H1 (cell line): Measurements from ENCODE around the gene NEB. TPM values are rescaled to one million over a fixed set of nuclear protein-coding genes. Genes with fewer than 3 reads are reported as not detected.

Source experiments
- CTCF ChIA-PET: fragments of 300-600 bp; sonication (Branson Sonifier 250); formaldehyde crosslinking; loops from one replicate; lab custom pipeline; 2021; ENCODE audit not compliant: partially characterized antibody; lab: Charles Lee
- POLR2A ChIA-PET: fragments of 300-600 bp; sonication (Branson Sonifier 250); formaldehyde crosslinking; loops from one replicate; lab custom pipeline; 2021; ENCODE audit warnings: inconsistent platforms; ENCODE audit not compliant: partially characterized antibody; lab: Charles Lee
- DNase-seq, 2 experiments: peaks; one replicate each; pipeline versions ENCODE4 v3.0.0 to v3.0.0-alpha.2; 2010 to 2022; ENCODE audit warnings: low spot score in 2 of 2, low read depth in 1 of 2, mixed read lengths in 1 of 2
- FAIRE-seq: peaks from 2 replicates; lab custom pipeline; 2011; peaks lifted over from hg19 to GRCh38; lab: Jason Lieb, UNC
- H2AFZ ChIP-seq: 2 replicates; pipeline ENCODE4 v1.8.1; 2012; ENCODE audit warnings: low read length, inconsistent platforms
- H2AK5ac ChIP-seq: 2 replicates; pipeline ENCODE4 v1.6.1; 2013; ENCODE audit warnings: low read depth, low read length
- H2BK120ac ChIP-seq: replicated peaks from 2 replicates; pipeline ENCODE3; 2013; ENCODE audit warnings: low read depth, low read length, inconsistent platforms
- H2BK12ac ChIP-seq: 2 replicates; pipeline ENCODE4 v1.6.1; 2013; ENCODE audit warnings: low read depth, low read length
- H2BK15ac ChIP-seq: 2 replicates; pipeline ENCODE4 v1.6.1; 2013; ENCODE audit warnings: low read length
- H2BK20ac ChIP-seq: 2 replicates; pipeline ENCODE4 v1.6.1; 2013; ENCODE audit warnings: low read length
- H2BK5ac ChIP-seq: 2 replicates; pipeline ENCODE4 v1.6.1; 2013; ENCODE audit warnings: low read depth, low read length
- H3K14ac ChIP-seq: 2 replicates; pipeline ENCODE4 v1.6.1; 2013; ENCODE audit warnings: inconsistent platforms; ENCODE audit not compliant: insufficient read length
- H3K18ac ChIP-seq: 2 replicates; pipeline ENCODE4 v1.6.1; 2013; ENCODE audit warnings: low read length; ENCODE audit errors: extremely low read depth
- H3K23ac ChIP-seq: 2 replicates; pipeline ENCODE4 v1.6.1; 2013; ENCODE audit warnings: inconsistent platforms; ENCODE audit not compliant: insufficient read length
- H3K23me2 ChIP-seq: 2 replicates; pipeline ENCODE4 v1.6.1; 2013; ENCODE audit warnings: low read depth, low read length
- H3K27ac ChIP-seq: 2 replicates; pipeline ENCODE4 v1.6.1; 2011; ENCODE audit warnings: low read depth, low read length, inconsistent platforms
- H3K27me3 ChIP-seq, 4 experiments: replicated peaks in 1 of 4; 1 replicate in 1 of 4; 2 replicates in 3 of 4; pipeline versions ENCODE4 v1.6.1 to v1.8.1; 2011 to 2013; ENCODE audit warnings: low read length in 3 of 4, mild to moderate bottlenecking in 3 of 4, inconsistent platforms in 2 of 4, mixed read lengths in 2 of 4, moderate library complexity in 1 of 4; ENCODE audit not compliant: control insufficient read depth in 3 of 4, insufficient read depth in 3 of 4; ENCODE audit errors: extremely low read depth in 1 of 4
- H3K36me3 ChIP-seq, 4 experiments: 2 replicates each; pipeline versions ENCODE4 v1.6.1 to v1.8.1; 2011 to 2013; ENCODE audit warnings: mild to moderate bottlenecking in 4 of 4, low read length in 3 of 4, moderate library complexity in 2 of 4, control low read depth in 1 of 4, inconsistent platforms in 1 of 4; ENCODE audit not compliant: insufficient read depth in 4 of 4, control insufficient read depth in 2 of 4
- H3K4ac ChIP-seq: replicated peaks from 2 replicates; pipeline ENCODE3; 2013; ENCODE audit warnings: low read length, low read depth, mixed read lengths, inconsistent platforms; ENCODE audit not compliant: insufficient read length
- H3K4me1 ChIP-seq, 4 experiments: replicated peaks in 1 of 4; 1 replicate in 1 of 4; 2 replicates in 3 of 4; pipeline versions ENCODE4 v1.6.1 to v1.8.1; 2011 to 2013; ENCODE audit warnings: low read length in 3 of 4, inconsistent platforms in 2 of 4, mixed read lengths in 1 of 4; ENCODE audit not compliant: insufficient read depth in 4 of 4, control insufficient read depth in 3 of 4
- H3K4me2 ChIP-seq, 2 experiments: 2 replicates each; pipeline versions ENCODE4 v1.6.1 to v1.8.1; 2011 to 2013; ENCODE audit warnings: low read depth in 2 of 2, low read length in 2 of 2, control low read depth in 1 of 2, inconsistent platforms in 1 of 2, mild to moderate bottlenecking in 1 of 2; ENCODE audit not compliant: insufficient read depth in 1 of 2
- H3K4me3 ChIP-seq, 4 experiments: fragments of 200-600, 300-600 bp in 1 of 4; sonication (generic), shearing (Covaris generic), sonication (Bioruptor Twin) in 1 of 4; 2 replicates each; pipeline versions ENCODE4 v1.5.1 to v1.8.1; 2011 to 2016; ENCODE audit warnings: low read length in 4 of 4, low read depth in 3 of 4, control low read depth in 2 of 4, inconsistent platforms in 2 of 4, mild to moderate bottlenecking in 2 of 4, mixed read lengths in 1 of 4, moderate library complexity in 1 of 4; ENCODE audit not compliant: insufficient read depth in 2 of 4; ENCODE audit errors: extremely low read depth in 1 of 4
- H3K56ac ChIP-seq: replicated peaks from 2 replicates; pipeline ENCODE3; 2013; ENCODE audit warnings: low read depth, mild to moderate bottlenecking, mixed read lengths, low read length, inconsistent platforms; ENCODE audit not compliant: insufficient read length
- H3K79me1 ChIP-seq: 2 replicates; pipeline ENCODE4 v1.6.1; 2013; ENCODE audit warnings: low read depth, low read length, control low read depth
- H3K79me2 ChIP-seq, 2 experiments: 2 replicates each; pipeline versions ENCODE4 v1.6.1 to v1.8.1; 2012 to 2013; ENCODE audit warnings: low read length in 2 of 2, mild to moderate bottlenecking in 2 of 2, inconsistent platforms in 1 of 2; ENCODE audit not compliant: insufficient read depth in 2 of 2, control insufficient read depth in 1 of 2
- H3K9ac ChIP-seq, 4 experiments: replicated peaks in 1 of 4; 1 replicate in 1 of 4; 2 replicates in 3 of 4; pipeline versions ENCODE4 v1.6.1 to v1.8.1; 2011 to 2013; ENCODE audit warnings: low read depth in 3 of 4, low read length in 3 of 4, control low read depth in 2 of 4, mild to moderate bottlenecking in 2 of 4, moderate library complexity in 2 of 4, inconsistent platforms in 1 of 4; ENCODE audit errors: extremely low read depth in 1 of 4
- H3K9me3 ChIP-seq, 2 experiments: 2 replicates each; pipeline versions ENCODE4 v1.6.1 to v1.8.1; 2012 to 2013; ENCODE audit warnings: mild to moderate bottlenecking in 2 of 2, moderate library complexity in 2 of 2, control low read depth in 1 of 2, inconsistent platforms in 1 of 2, low read depth in 1 of 2, low read length in 1 of 2, mixed read lengths in 1 of 2; ENCODE audit not compliant: insufficient read depth in 2 of 2
- H4K20me1 ChIP-seq, 2 experiments: replicated peaks in 1 of 2; 2 replicates each; pipeline versions ENCODE3 to v1.8.1; 2011 to 2013; ENCODE audit warnings: inconsistent platforms in 2 of 2, low read length in 2 of 2, mild to moderate bottlenecking in 1 of 2; ENCODE audit not compliant: insufficient read depth in 2 of 2, control insufficient read depth in 1 of 2
- H4K5ac ChIP-seq: 2 replicates; pipeline ENCODE4 v1.6.1; 2013; ENCODE audit warnings: low read length, low read depth, mixed read lengths, inconsistent platforms; ENCODE audit not compliant: insufficient read length
- H4K8ac ChIP-seq: 2 replicates; pipeline ENCODE4 v1.8.0; 2013; ENCODE audit warnings: mild to moderate bottlenecking, moderate library complexity, low read length, inconsistent platforms; ENCODE audit not compliant: insufficient read depth; ENCODE audit errors: extremely low read depth
- H4K91ac ChIP-seq: replicated peaks from 2 replicates; pipeline ENCODE3; 2013; ENCODE audit warnings: low read length, mixed read lengths, inconsistent platforms; ENCODE audit not compliant: insufficient read length
- EGR1 ChIP-seq: IDR thresholded peaks from 2 replicates; pipeline ENCODE4 v1.6.1; 2011; ENCODE audit warnings: low read depth, low read length, borderline replicate concordance
- EP300 ChIP-seq, 2 experiments: IDR thresholded peaks; 1 replicate in 1 of 2; 2 replicates in 1 of 2; pipeline ENCODE4 v1.6.1; 2011 to 2012; ENCODE audit warnings: low read depth in 2 of 2, low read length in 2 of 2, mild to moderate bottlenecking in 2 of 2, borderline replicate concordance in 1 of 2, inconsistent platforms in 1 of 2, moderate library complexity in 1 of 2
- EZH2 ChIP-seq: fragments of 200-600 bp; sonication (generic); IDR thresholded peaks from 2 replicates; pipeline ENCODE4 v1.7.1; 2012; ENCODE audit warnings: low read depth, mild to moderate bottlenecking, moderate library complexity, low read length, inconsistent platforms; ENCODE audit not compliant: severe bottlenecking
- GABPA ChIP-seq: IDR thresholded peaks from 2 replicates; pipeline ENCODE4 v1.6.1; 2011; ENCODE audit warnings: mild to moderate bottlenecking, low read length, moderate library complexity, borderline replicate concordance; ENCODE audit not compliant: insufficient read depth
- NANOG ChIP-seq: IDR thresholded peaks from 2 replicates; pipeline ENCODE4 v1.6.1; 2011; ENCODE audit warnings: low read length, low read depth, mild to moderate bottlenecking, inconsistent platforms; ENCODE audit not compliant: insufficient read depth, poor library complexity, severe bottlenecking
- RAD21 ChIP-seq, 2 experiments: IDR thresholded peaks in 1 of 2; conservative IDR thresholded peaks in 1 of 2; 2 replicates each; pipeline ENCODE4 v1.6.1; 2011; ENCODE audit warnings: low read depth in 2 of 2, low read length in 2 of 2, improper control_type of control experiment in 1 of 2, inconsistent platforms in 1 of 2, mild to moderate bottlenecking in 1 of 2, moderate library complexity in 1 of 2
- RNF2 ChIP-seq: fragments of 200-900, 300-1000 bp; sonication (generic); IDR thresholded peaks from 2 replicates; pipeline ENCODE4 v1.7.1; 2016; ENCODE audit warnings: borderline replicate concordance, low read depth, mild to moderate bottlenecking, antibody characterized with exemption, low read length; ENCODE audit not compliant: poor library complexity, severe bottlenecking; ENCODE audit errors: missing control alignments
- SP2 ChIP-seq: IDR thresholded peaks from 2 replicates; pipeline ENCODE4 v1.6.1; 2012; ENCODE audit warnings: mild to moderate bottlenecking, low read length, inconsistent platforms
- SUZ12 ChIP-seq: fragments of 200-600 bp; sonication (generic); IDR thresholded peaks from 2 replicates; pipeline ENCODE4 v1.6.1; 2012; ENCODE audit warnings: mild to moderate bottlenecking, inconsistent platforms, low read length, moderate library complexity, mixed read lengths
- WGBS, 2 experiments: shearing (Covaris generic) in 1 of 2; methylation state at CpG; one replicate each; pipeline versions ENCODE4 v1.1.6 to v1.1.7; 2013 to 2015; ENCODE audit warnings: low lambda C conversion rate in 2 of 2, mixed read lengths in 2 of 2, inconsistent platforms in 1 of 2, low coverage in 1 of 2, missing lambda C conversion rate in 1 of 2; ENCODE audit not compliant: insufficient replicate concordance in 2 of 2, insufficient coverage in 1 of 2, insufficient read length in 1 of 2; ENCODE audit errors: extremely low coverage in 1 of 2, missing lambda C conversion rate in 1 of 2; 5-methylcytosine and 5-hydroxymethylcytosine counted together
- polyA plus RNA-seq, 7 experiments: library from polyadenylated mRNA; depleted of rRNA in 3 of 7; stranded (reverse) in 5 of 7; unstranded in 2 of 7; fragments of >200 nt in 5 of 7; fragments of 200-250 nt in 2 of 7; gene quantifications; 1 replicate in 5 of 7; 2 replicates in 1 of 7; 4 replicates in 1 of 7; pipeline versions ENCODE4 v1.2.1 to v1.2.3, GENCODE V29; 2011 to 2013; ENCODE audit warnings: missing spikeins in 2 of 7, mixed read lengths in 2 of 7
- total RNA-seq: library from RNA; stranded (reverse); fragmentation: NEBNext Ultra II Directional; extraction: Animal tissue kit (Norgen Biotek cat#: 25700); gene quantifications from 2 replicates; pipeline ENCODE4 v1.2.1, GENCODE V29; 2021

NEB gene
- total and polyA plus RNA-seq, 2 of the 8 experiments (the other 6 are each of a cell fraction or from before 2014, with no cell fraction given), result 1.4 to 2.5 TPM

- Histone ChIP-seq H2BK15ac (no peak overlapping the region), H3K23me2 (no peaks in the 10 kb centered on the region), H2BK20ac (no peak overlapping the region), H3K23ac (no peak overlapping the region), H3K4me2 (no peak overlapping the region), H3K4me3 (no peak overlapping the region), H3K18ac (no peak overlapping the region), H3K4me1 (no peaks in the 10 kb centered on the region), H3K14ac (no peak overlapping the region), H3K36me3 (peaks cover 11 to 99% (median 71%) of the 10 kb centered on the region in 4 experiments), H4K8ac (no peak overlapping the region), H2BK120ac (no peak overlapping the region), H3K4ac (no peak overlapping the region), H3K56ac (no peak overlapping the region), H2AFZ (no peak overlapping the region), H2BK5ac (no peak overlapping the region), H4K5ac (no peak overlapping the region), H2BK12ac (no peak overlapping the region), H3K9me3 (no peaks in the 10 kb centered on the region), H4K20me1 (peaks cover 1% of the 10 kb centered on the region in 2 experiments), H3K27me3 (no peaks in the 10 kb centered on the region), H3K79me1 (no peaks in the 10 kb centered on the region), H2AK5ac (no peak overlapping the region), H4K91ac (no peak overlapping the region), H3K27ac (no peak overlapping the region), H3K79me2 (peaks cover 0 to 4% of the 10 kb centered on the region in 2 experiments; a peak in 1 of 4 replicates), H3K9ac (no peak overlapping the region)
- 92% methylated on average over 1 of the region's 1 CpG; no CpG with 5 or more reads in 1 of the 2 experiments for WGBS, 2 experiments
- ChIA-PET CTCF (interaction anchor here (0.7 kb wide), 1 partner anchor 172 kb away, joined by 3 read pairs; no protein-coding TSS in a partner anchor), POLR2A (interaction anchor here (0.6 to 0.8 kb wide), 3 partner anchors 10 to 45 kb away, joined by 3 read pairs; no protein-coding TSS in a partner anchor)
- FAIRE-seq (no peak), DNase-seq (no peak)
- TF ChIP-seq EZH2 (no peak), SUZ12 (no peak), NANOG (no peak), RAD21 (IDR thresholded peaks at IDR 0.05 in 1 of 2, conservative IDR thresholded peaks at IDR 0.05 in 1 of 2; ENCODE audit: low read depth in 2 of 2, low read length in 2 of 2) (no peak), EGR1 (no peak), GABPA (no peak), SP2 (no peak), RNF2 (no peak), EP300 (IDR thresholded peaks at IDR 0.05; ENCODE audit: borderline replicate concordance in 1 of 2, low read depth in 2 of 2, low read length in 2 of 2) (no peak)
Measured at GRCh38 chr2:151459358-151459757, 274.9 kb downstream of the NEB start.
